Measurements from ENCODE around the gene PCP2.

Gene PCP2

DNA sequence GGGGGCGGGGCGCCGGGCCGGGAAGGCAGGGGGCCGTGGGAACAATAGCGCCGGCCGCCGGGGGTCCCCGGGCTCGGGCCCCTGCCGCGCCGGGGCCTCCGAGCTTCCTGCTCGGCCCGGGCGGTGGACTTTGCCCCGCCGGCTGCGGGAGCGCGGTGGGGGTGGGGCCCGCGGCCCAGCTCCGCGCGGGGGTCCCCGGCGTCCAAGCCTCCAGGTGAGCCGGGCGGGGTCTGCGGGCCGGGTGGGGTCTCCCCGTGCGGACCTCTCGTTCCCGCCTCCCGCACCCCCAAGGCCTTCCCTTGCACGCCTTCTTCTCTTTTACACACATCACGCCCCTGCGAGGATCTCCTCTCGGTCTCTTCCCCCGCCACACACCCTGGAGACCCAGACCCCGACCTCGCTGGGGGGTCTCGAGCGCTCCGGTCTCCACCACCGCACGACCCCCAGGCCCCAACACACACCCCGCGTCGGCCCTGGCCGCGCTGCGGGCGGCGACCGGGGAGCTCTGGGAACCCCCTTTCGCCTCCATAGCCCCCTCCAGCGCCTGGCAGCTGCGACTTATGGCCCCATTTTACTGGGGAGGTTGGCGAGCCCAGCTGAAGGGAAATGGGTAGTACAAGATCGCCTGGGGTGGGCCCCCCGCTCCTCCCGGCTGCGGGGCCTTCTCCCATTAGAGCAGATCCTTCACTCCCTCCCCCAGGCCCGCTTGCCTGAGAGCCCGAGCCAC lies 37.1 kb downstream of the PCP2 start:
- DNase-seq, result no peak

DNA sequence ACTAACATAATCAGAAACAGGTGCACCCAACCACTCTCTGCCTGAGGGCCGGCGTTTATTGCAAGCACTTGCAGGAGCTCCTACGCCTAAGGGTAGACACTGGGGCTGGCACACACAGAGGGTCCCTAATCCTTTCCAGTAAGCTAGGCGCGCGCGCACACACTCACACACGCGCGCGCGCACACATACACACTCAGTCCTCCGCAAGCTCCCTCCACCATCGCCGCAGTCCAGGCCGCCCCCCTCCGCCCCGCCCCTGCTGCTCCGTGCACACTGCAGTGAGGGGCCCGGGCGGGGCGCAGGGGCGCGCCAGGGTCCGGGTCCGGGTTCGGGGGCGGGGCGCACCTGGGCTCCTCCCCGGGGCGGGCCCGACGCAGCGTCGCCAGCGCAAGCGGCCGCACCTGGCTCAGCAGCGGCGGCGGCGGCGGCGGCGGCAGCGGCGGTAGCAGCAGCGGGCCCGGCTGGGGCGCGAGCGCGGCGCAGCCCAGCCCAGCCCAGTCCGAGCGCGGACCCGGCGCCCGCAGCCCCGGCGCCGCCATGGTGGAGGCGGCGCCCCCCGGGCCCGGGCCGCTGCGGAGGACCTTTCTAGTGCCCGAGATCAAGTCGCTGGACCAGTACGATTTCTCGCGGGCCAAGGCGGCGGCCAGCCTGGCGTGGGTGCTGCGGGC lies 37.9 kb downstream of the PCP2 start, which contains the start of gene CAMSAP3:
TSS of gene CAMSAP3 (plus strand) at position 398 of the 668 bp plus-strand sequence. CDS start at position 538, 140 bp downstream.
- DNase-seq, result no peak

DNA sequence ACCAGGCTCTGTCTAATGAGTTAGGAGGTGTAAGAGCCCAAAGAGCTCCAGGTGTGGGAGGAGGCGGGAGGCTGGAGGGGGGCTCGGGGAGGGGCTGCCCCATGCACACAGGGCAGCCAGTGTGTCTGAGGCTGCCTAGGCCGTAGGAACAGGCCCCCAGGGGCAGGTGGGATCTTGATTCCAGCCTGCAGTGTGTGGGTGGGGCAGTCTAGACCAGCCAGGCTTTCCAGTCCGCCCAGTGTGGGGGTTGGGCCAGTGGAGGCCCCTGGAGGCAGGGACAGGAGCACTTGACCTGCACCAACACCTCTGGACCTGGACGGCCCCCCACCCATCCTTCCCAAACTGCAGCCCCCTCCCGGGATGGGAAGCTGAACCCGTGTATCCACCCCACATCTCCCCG lies 43.3 kb downstream of the PCP2 start:
- DNase-seq, result no peak

DNA sequence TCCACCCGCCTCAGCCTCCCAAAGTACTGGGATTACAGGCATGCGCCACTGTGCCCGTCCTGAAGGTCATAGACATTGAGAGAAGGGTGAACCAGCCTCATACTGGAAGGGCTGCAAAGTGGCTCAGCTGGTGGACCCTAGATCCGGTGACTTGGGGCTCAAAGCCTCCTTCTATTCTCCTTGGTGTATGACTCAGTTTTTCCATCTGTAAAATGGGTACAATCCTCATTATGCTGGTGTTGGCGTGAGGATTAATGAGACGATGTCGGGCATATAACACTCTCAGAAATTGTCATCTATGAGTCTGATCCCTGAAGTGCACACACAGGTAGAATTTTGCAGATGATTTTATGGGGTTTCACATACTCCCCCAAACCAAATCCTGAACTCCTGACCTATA lies 43.7 kb downstream of the PCP2 start:
- no peak for DNase-seq

DNA sequence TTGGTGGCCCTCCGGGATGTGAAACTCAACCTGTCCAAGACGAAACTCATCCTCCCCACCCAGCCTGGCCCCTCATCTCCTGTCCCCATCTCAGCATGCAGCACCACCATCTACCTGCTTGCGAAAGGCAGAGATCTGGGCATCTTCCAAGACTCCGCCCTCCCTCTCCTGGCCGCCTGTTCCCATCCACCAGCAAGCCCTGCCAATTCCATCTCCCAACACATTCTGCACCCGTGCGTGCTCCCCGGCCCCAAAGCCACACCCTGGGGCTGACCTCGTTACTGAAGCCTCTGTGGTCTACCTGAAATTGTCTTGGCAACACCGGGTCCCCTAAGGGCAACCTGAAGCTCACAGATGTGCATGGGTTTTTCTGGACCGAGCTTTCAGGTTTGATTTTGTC lies 51.1 kb downstream of the PCP2 start:
- DNase-seq, result no peak
